Activated naive CD4-positive, alpha-beta T cell treated with anti-CD3 and anti-CD28 coated beads, Interleukin-2, amount 50 U/mL, for 72 hours (primary cell): ENCODE results near the gene ESYT3. TPM values are rescaled to one million over a fixed set of nuclear protein-coding genes. Genes with fewer than 3 reads are reported as not detected.
"Not testable (repeated sequence)": the region's sequence is repeated elsewhere in the genome, so short reads cannot be mapped to it uniquely, and the experiment has no call there.

Source experiments
- ATAC-seq, 2 donors: fragments of 150-1000 bp; cut with Tn5 transposase; 2 replicates each; pipeline ENCODE4 v1.10.0; 2021; ENCODE audit warnings: mild to moderate bottlenecking in 2 of 2, moderate library complexity in 2 of 2
- DNase-seq, 2 donors: peaks; one replicate each; pipeline ENCODE4 v3.0.0; 2021 to 2022; ENCODE audit warnings: low spot score in 2 of 2
- H3K27ac Mint-ChIP-seq, 2 donors: one replicate each; pipeline ENCODE4 v1.8.0; 2022; ENCODE audit warnings: mild to moderate bottlenecking in 2 of 2, mixed read lengths in 2 of 2
- H3K36me3 Mint-ChIP-seq, 2 donors: one replicate each; pipeline ENCODE4 v1.8.0; 2022; ENCODE audit warnings: mixed read lengths in 2 of 2
- H3K9me3 Mint-ChIP-seq, 2 donors: one replicate each; pipeline ENCODE4 v1.8.0; 2022; ENCODE audit warnings: mixed read lengths in 2 of 2
- total RNA-seq, 2 donors: library from RNA; stranded (reverse); gene quantifications; one replicate each; pipeline ENCODE4 v1.2.3, GENCODE V29; 2022

The ESYT3 gene
- total RNA-seq, 2 donors from 2014 or later, result 0.14 to 0.35 TPM

DNA sequence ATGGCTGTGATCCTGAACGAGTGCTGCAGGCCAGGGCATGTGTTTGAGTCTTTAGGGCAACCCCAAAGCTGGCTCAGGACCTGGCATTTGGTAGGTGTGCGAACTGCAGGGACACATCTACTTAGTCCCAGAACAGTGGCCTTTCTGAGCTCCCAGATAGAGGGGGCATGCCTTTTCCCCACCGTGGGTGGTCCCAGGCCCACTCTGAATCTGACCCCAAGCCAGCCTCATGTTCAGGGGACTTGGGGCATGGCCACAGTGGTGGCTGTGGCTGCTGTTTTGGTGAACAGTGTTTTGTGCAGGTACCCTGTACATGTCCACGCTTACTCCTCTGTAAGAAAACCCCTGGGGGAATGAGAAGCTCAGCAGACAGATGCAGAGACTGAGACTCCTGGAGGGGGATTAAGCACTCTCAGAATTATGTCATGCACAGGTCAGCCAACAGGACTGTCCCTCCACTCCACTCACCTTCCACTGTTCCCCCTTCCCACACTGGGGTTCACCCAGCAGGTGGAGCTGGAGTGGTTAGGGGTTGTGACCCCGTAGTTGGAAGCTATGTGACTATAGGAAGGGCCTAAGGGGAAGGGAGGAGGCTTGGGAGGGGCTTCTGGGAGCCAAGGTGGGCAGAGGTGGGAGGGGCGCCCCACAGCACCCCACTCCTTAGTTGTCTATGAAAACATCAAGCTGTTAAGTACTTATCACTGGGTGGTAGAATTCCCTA lies 16.4 kb downstream of the ESYT3 start:
- DNase-seq (no peak), ATAC-seq (no peak)
- H3K27ac Mint-ChIP-seq, result no peak overlapping the region
- no peaks in the 10 kb centered on the region for H3K9me3 Mint-ChIP-seq
- no peaks in the 10 kb centered on the region for H3K36me3 Mint-ChIP-seq

DNA sequence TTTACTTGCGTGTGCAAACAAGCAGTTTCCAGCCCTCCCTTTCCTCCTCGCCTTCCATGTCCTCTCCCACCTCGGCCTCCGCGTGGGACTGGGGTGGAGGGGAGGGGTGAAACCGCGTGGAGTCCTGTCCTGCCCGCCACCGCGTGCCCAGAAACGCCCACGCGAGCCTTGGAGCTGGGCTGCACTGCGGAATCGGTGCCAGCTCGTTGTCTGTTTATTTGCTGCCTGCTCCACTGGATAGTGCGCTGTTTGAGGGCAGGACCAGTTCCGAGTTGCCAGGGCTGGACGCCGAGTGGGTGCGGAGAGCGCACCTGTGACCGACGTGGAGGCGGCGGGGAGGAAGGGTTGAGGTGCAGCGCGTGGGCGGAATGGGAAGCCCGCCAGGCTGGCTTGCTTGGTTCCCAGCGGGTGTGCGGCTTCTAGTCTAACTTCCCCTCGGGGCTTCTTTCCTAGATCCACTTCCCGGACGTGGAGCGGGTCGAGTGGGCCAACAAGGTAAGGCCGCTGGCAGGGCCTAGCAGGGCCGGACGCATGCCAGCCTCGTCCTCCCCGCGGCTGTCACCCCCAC lies 17.3 kb downstream of the ESYT3 start:
- Mint-ChIP-seq H3K27ac (no peak overlapping the region), H3K9me3 (no peaks in the 10 kb centered on the region), H3K36me3 (no peaks in the 10 kb centered on the region)
- ATAC-seq, result no peak
- no peak for DNase-seq

DNA sequence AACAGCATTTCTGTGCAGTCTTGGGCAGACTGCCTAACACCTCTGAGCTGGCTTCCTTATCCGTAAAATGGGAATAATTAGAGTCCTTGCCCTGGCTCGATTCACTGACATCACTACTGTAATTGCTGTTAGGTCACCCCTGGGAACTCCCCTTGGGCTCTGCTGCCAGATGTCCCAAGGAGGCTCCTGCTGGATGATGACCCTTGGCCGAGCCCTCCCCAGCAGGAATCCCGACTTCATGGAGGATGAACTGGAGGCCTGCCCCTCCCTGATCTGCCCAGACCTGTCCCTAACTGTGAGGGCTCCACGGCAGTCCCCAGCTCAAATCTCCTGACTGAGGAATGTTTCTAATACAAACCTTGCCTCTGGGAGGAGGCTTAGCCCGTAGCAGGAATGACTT lies 18.0 kb downstream of the ESYT3 start:
- no peaks in the 10 kb centered on the region for H3K36me3 Mint-ChIP-seq
- ATAC-seq (no peak), DNase-seq (no peak)
- H3K27ac Mint-ChIP-seq, result no peak overlapping the region
- no peaks in the 10 kb centered on the region for H3K9me3 Mint-ChIP-seq

DNA sequence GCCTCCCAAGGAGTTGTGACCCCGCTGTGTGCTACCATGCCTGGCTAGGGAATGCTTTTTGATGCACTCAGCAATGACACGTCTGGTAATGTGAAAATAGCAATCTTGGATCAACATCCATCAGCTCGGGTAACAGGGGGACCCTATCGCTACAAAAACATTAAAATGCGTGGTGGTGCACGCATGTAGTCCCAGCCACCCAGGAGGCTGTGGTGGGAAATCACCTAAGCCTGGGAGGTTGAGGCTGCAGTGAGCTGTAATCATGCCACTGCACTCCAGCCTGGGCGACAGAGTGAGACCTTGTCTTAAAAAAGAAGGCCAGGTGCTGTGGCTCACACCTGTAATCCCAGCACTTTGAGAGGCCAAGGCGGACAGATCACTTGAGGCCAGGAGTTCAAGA lies 19.5 kb downstream of the ESYT3 start:
- not testable (repeated sequence) for H3K9me3 Mint-ChIP-seq, ATAC-seq, H3K36me3 Mint-ChIP-seq, H3K27ac Mint-ChIP-seq, DNase-seq

DNA sequence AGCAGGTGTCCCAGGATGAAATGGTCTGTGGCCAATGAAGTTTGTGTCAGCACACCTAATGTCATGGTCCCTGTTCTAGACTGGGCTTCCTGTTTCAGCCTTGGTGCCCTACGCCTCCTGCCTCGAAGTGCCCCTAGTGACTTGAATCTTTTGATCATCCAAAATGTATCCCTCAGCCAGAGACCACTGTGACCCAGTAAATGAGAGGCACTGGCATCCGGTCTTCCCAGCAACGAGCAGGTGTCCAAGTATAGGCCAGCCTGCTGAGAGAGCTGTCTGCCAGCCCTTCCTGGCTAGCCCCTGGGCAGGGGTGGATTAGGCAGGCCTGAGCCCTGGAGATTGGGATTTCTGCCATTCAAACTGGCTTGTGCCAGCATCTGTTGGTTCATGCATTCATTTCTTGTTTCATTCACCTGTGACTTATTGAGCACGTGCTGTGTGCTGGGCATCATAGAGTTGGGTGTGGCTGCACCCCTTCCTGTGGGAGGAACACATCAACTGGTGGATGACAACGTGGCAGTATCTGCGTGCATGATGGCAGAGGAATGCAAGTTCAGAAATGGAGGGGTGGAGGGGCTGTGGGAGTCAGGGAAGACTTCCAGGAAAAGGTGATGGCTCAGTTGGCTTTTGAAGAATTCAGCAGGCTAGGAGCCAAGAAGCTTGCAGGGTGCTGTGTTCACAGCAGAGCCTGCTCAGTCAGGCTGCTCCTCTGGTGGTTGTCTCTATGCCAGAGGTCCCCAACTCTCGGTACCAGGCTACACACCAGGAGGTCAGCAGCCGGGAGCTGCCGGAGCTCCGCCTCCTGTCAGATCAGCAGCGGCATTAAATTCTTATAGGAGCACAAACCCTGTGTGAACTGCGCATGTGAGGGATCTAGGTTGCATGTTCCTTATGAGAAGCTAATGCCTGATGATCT lies 21.6 kb downstream of the ESYT3 start:
- H3K27ac Mint-ChIP-seq, result no peak overlapping the region
- H3K9me3 Mint-ChIP-seq, result no peaks in the 10 kb centered on the region
- no peaks in the 10 kb centered on the region for H3K36me3 Mint-ChIP-seq
- ATAC-seq (no peak), DNase-seq (no peak)

DNA sequence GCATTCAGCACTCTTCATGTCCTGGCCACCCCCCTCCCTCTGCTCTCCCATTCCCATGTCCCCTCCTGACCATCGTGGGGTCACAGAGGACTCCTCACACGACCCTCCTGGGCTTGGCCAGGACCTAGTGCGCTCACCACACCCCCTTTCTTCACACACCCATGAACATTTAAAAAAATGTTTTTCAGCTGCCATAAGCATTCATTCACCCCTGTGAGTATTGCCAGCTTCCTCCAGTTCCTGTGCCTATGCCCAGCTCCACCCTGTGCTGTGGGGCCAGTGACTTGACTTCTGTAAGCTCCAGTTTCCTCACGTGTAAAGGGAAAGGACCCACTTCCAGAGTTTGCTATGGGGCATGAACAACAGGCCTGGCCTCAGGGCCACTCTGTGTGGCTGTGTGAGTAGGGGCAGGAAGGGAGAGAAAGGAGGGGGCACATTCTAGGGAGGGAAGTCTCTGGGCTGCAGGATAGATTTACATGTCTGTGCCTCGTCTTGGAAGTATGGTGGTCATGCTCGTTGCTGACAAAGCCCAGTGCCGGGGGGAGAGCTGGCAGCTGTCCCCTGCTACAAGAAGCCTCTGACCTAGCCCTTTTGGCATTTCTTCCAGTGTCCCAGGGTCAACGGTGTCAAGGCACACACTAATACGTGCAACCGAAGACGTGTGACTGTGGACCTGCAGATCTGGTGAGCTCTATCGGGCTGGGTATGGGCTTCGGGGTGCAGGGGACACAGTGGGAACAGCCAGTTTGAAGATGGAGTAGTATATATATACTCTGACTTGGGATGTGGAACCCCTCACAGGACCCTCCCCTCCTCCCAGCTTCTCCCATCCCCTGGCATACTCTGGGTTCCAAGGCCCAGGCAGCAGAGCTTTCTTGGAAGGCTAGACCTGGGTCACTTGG lies 22.8 kb downstream of the ESYT3 start:
- Mint-ChIP-seq H3K27ac (no peak overlapping the region), H3K9me3 (no peaks in the 10 kb centered on the region), H3K36me3 (no peaks in the 10 kb centered on the region)
- DNase-seq (no peak), ATAC-seq (no peak)

DNA sequence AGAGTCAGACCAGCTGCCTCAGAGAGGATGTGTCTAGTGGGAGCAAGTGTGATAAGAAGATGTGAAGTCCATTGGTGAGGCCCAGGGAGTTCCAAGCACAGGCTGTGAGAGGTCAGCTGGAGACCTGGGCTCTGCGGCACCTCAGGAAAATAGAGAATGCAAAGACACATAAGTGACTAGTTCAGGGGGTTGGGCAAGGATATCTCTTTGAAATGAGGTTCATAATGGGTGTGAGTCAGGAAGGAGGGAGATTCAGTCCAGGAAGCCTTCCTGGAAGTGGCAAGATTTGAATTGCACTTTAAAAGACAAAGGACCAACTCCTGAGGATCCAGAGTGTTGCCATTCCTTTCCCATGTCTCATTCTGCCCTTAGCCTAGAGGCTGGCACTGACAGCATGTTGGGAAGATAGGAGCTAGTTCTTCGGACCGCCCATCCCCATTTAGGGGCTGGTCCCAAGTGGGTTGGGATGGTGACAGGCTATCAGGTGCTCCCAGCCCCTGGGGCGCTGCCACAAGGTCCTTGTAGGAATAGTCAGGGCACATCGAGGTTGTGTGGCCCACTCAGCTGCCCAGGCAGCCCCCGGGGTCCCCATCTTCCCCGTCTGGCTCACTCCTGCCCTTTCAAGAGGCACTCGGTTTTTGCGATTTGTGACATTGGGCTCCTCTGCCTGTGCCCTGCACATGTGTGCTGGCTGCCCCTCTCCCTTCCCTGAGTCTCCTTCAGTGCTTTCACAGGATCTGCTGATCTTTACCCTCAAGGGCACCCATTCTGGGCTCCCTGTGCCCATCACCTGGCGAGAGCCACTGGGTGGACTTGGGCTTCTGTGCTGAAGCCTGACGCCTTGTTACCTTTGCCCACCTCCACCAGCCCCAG lies 23.7 kb downstream of the ESYT3 start:
- H3K36me3 Mint-ChIP-seq, result no peaks in the 10 kb centered on the region
- DNase-seq (no peak), ATAC-seq (no peak)
- H3K27ac Mint-ChIP-seq, result peak overlapping the region in 1 of 2 donors; percentile 29
- no peaks in the 10 kb centered on the region for H3K9me3 Mint-ChIP-seq

DNA sequence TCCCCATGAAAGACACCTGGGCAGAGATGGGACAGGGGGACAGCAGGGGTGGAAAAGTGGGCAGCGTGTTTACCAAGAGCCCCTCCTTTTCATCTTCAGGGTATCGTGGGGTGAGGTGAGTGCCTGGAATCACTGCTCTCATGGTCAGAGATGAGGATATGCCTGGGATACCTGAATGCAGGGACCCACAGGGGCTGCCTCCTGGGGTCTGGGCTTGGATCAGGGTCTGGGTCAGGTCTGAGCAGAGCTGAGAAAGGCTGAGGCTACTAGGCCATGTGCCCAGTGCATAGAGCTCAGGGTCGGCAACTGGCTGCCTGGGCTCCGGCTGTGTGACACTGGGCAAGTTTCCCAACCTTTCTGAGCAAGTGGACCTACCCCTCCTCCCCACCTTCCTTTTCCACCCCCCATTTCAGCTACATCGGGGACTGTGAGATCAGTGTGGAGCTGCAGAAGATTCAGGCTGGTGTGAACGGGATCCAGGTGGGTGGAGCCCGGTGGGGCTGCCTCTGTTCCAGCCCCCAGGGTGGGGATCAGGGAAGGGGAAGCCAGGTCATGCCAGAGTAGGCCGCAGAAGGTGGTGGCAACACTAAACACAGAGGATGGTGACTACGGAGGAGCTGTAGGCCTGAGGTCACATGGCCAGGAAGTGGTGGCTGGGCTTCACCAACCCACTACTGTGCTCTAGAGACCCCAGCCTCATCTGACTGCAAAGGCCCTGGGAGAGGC lies 24.5 kb downstream of the ESYT3 start:
- H3K36me3 Mint-ChIP-seq, result no peaks in the 10 kb centered on the region

DNA sequence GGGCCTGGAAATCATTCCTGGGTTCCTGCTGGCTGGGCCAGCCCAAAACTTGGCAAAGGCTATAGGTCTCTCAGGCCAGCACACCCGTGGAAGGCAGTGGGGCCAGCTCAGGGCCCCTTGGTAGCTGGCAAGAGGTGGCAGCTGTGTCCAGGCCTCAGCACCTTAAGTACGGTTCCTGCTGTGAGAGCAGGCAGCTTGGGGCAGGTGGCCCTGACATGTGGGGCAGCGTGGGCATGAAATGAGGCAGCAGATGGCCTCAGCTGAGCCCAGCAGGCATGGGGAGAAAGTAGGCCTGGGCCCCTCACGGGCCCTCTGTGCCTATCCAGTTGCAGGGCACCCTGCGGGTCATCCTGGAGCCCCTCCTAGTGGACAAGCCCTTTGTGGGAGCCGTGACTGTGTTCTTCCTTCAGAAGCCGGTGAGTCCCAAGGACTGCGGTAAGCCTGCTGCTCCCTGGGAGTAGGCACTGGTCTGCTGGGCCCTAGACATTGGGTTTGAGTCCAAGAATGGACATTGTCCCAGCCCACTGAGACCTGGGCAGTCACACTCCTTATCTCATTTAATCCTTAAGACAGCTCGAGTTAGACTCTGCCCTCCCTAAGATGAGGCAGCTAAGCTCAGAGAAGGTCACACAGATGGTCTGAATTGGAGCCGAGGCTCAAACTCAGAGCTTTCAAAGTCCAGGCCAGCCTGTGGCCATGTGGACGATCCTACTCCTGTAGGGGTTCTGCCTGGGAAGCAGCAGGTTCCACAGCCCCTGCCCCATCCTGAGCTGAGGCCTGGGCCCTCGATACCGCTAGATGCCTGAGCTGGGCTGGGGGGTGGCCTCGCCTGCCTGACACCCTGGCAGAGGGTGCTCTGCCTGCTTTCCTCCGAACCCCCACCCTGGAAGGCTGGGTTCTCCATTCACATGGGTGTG lies 25.5 kb downstream of the ESYT3 start:
- DNase-seq (no peak), ATAC-seq (no peak)
- H3K27ac Mint-ChIP-seq, result no peak overlapping the region
- no peaks in the 10 kb centered on the region for H3K36me3 Mint-ChIP-seq
- no peaks in the 10 kb centered on the region for H3K9me3 Mint-ChIP-seq

More for the DNA sequence above, 24.5 kb downstream of the ESYT3 start:
- no peaks in the 10 kb centered on the region for H3K9me3 Mint-ChIP-seq
- ATAC-seq (no peak), DNase-seq (no peak)
- H3K27ac Mint-ChIP-seq, result peak overlapping the region in 1 of 2 donors; percentile 29

DNA sequence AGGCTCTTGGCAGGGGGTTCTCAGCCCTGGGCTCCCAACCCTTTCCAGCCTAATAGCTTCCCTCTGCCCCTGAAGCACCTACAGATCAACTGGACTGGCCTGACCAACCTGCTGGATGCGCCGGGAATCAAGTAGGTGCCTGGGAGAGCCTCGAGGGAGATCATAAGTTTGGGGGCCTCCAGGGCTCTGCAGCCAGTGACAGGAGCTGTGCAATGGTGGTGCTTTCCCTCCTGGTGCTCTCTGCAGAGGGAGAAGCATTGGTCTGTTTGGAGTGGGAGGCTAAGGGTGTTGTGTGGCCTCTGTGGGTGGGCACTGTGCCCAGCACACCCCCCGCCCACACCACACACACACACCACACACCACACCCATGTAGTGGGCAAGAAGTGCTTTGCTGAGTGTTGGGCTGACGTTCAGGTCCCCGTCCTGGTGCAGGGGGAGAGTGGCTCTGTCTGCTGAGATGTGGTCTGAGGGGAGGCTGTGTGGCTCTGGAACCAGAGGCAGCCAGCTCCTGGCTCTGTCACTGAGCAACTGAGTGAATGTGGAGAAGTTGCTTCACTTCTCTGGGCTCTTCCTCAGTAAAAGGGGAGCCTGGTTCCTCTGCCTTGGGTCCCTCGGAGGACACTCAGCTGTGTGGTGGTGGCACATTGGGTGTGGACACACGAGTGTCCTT lies 26.3 kb downstream of the ESYT3 start:
- ATAC-seq, result no peak
- H3K36me3 Mint-ChIP-seq, result no peaks in the 10 kb centered on the region
- DNase-seq, result no peak
- H3K27ac Mint-ChIP-seq, result no peak overlapping the region
- no peaks in the 10 kb centered on the region for H3K9me3 Mint-ChIP-seq

DNA sequence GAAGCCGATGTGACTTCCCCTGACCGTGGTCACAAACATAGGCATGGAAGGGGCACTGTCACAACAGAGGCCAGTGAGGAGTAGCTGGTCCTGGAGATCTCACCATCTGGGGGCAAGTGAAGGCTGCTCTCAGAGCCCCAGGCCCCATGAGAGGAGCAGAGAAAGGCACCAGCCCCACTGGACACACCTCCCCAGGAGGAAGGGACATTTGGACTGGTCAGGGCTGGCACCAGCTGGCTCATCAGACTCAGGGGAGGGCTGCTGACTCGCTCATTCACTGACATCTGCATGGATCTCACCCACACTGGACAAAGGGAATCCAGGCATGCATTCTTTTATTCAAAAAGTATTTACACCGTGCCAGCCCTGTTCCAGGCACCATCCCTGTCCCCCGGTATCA lies 26.8 kb downstream of the ESYT3 start:
- Mint-ChIP-seq H3K9me3 (no peaks in the 10 kb centered on the region), H3K27ac (no peak overlapping the region), H3K36me3 (no peaks in the 10 kb centered on the region)
- DNase-seq (no peak), ATAC-seq (no peak)

DNA sequence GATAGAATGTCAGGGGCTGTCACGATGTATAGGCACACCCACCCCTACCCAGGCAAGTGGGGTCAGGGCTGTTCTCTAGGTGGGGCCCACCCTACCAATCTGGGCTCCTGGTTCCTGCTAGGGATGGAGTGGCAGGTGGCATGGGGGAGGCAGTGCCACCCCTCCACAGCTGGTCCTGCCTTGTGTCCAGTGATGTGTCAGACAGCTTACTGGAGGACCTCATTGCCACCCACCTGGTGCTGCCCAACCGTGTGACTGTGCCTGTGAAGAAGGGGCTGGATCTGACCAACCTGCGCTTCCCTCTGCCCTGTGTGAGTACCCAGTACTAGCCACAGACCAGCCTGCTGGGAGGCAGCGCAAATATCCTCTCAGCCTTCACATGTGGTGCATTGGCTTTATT lies 27.5 kb downstream of the ESYT3 start:
- Mint-ChIP-seq H3K36me3 (no peaks in the 10 kb centered on the region), H3K9me3 (no peaks in the 10 kb centered on the region), H3K27ac (no peak overlapping the region)
- no peak for DNase-seq
- ATAC-seq, result no peak

DNA sequence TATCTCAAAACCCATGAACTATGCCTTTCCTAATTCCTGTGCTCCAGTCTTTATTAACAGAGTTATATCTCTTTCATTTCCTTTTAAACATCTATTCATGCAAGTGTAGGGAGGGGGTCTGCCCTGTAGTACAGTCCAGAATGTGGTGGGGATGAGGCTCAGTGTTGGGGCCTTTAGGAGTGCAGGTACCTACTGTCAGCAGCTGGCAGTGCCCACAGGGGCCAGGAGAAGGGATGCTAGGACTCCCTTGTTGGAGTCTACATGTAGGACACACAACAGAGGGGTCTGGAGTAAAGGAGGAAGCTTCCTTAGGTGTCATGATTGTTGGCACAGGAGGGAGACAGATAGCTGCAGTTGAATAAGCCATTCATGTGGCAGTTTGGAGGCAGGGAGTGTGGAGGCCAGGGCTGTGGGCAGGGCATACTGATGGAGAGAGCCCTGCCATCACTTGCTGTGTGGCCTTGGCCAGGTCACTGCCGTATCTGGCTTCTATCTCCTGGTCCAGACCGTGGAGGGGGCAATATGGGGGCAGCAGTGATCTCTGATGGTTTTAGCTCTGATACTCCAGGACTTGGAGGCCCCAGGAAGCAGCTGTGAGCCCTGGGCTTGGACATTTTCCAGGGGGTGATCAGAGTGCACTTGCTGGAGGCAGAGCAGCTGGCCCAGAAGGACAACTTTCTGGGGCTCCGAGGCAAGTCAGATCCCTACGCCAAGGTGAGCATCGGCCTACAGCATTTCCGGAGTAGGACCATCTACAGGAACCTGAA lies 29.5 kb downstream of the ESYT3 start:
- DNase-seq (no peak), ATAC-seq (no peak)
- Mint-ChIP-seq H3K27ac (no peak overlapping the region), H3K36me3 (no peaks in the 10 kb centered on the region), H3K9me3 (no peaks in the 10 kb centered on the region)
